HepG2 (cell line): Measurements from ENCODE around the gene KAZN. TPM values are rescaled to one million over a fixed set of nuclear protein-coding genes. Genes with fewer than 3 reads are reported as not detected.
A peak's percentile ranks its signal among the peaks of the same experiment; 100 is the strongest.

ENCODE experiments used
- ATAC-seq: fragments of 200-7000 bp; cut with Tn5 transposase; 3 replicates; pipeline ENCODE4 v1.9.1; 2020; ENCODE audit warnings: mild to moderate bottlenecking, moderate library complexity
- BruUV-seq: library from RNA; stranded (reverse); fragments of 400-500 nt; replicated peaks from 2 replicates; lab custom pipeline; 2021; lab: Mats Ljungman, UMichigan
- CTCF ChIA-PET: fragments of 300-600 bp; formaldehyde crosslinking; extraction: SDS; loops from one replicate; lab custom pipeline; 2021; ENCODE audit warnings: low total read pairs, inconsistent platforms, low intra/inter-chr PET ratio; lab: Yijun Ruan, JAX
- POLR2A ChIA-PET: fragments of 350-600 bp; sonication (Branson Sonifier 250); formaldehyde crosslinking; loops from one replicate; lab custom pipeline; 2020; ENCODE audit warnings: antibody characterized with exemption, inconsistent platforms; lab: Yijun Ruan, JAX
- DNase-seq: peaks from one replicate; pipeline ENCODE4 v3.0.0-alpha.2; 2015; ENCODE audit warnings: low spot score
- FAIRE-seq: peaks from 3 replicates; lab custom pipeline; 2011; peaks lifted over from hg19 to GRCh38; lab: Jason Lieb, UNC
- H2AFZ ChIP-seq: one replicate; pipeline ENCODE4 v1.6.1; 2011; ENCODE audit warnings: low read length, inconsistent platforms
- H3K27ac ChIP-seq: fragments of 300-600 bp; 3 replicates; pipeline ENCODE4 v1.8.0; 2011; ENCODE audit warnings: mixed run types, mild to moderate bottlenecking, mixed read lengths, low read length, inconsistent platforms; ENCODE audit not compliant: insufficient read depth; ENCODE audit errors: extremely low read length
- H3K27me3 ChIP-seq, 2 experiments: fragments of 200-600 bp in 1 of 2; 2 replicates in 1 of 2; 3 replicates in 1 of 2; pipeline versions ENCODE4 v1.6.0 to v1.8.0; 2011; ENCODE audit warnings: low read length in 2 of 2, mild to moderate bottlenecking in 2 of 2, moderate library complexity in 2 of 2, inconsistent platforms in 1 of 2; ENCODE audit not compliant: insufficient read depth in 2 of 2, control insufficient read depth in 1 of 2
- H3K36me3 ChIP-seq, 2 experiments: fragments of 200-600 bp in 1 of 2; replicated peaks in 1 of 2; 2 replicates in 1 of 2; 3 replicates in 1 of 2; pipeline versions ENCODE4 v1.5.1 to v1.8.0; 2011; ENCODE audit warnings: low read length in 2 of 2, inconsistent platforms in 1 of 2; ENCODE audit not compliant: insufficient read depth in 2 of 2, control insufficient read depth in 1 of 2
- H3K4me1 ChIP-seq: 2 replicates; pipeline ENCODE4 v1.5.1; 2012; ENCODE audit warnings: low read length, inconsistent platforms; ENCODE audit not compliant: insufficient read depth
- H3K4me2 ChIP-seq: 2 replicates; pipeline ENCODE4 v1.6.0; 2011; ENCODE audit warnings: low read depth, low read length, inconsistent platforms
- H3K4me3 ChIP-seq, 3 experiments: fragments of 200-600 bp in 1 of 3; sonication (generic), shearing (Covaris generic) in 1 of 3; replicated peaks in 1 of 3; 2 replicates each; pipeline ENCODE4 v1.5.1; 2011 to 2016; ENCODE audit warnings: low read length in 3 of 3, inconsistent platforms in 2 of 3, low read depth in 2 of 3, mild to moderate bottlenecking in 2 of 3, control low read depth in 1 of 3, mixed read lengths in 1 of 3; ENCODE audit not compliant: insufficient read depth in 1 of 3
- H3K79me2 ChIP-seq: one replicate; pipeline ENCODE4 v1.6.1; 2011; ENCODE audit warnings: low read length, inconsistent platforms; ENCODE audit not compliant: insufficient read depth
- H3K9ac ChIP-seq: 2 replicates; pipeline ENCODE4 v1.6.0; 2011; ENCODE audit warnings: mild to moderate bottlenecking, low read depth, low read length, inconsistent platforms; ENCODE audit not compliant: insufficient read depth
- H3K9me3 ChIP-seq: 2 replicates; pipeline ENCODE4 v1.5.1; 2012; ENCODE audit warnings: mild to moderate bottlenecking, low read length
- H4K20me1 ChIP-seq: 2 replicates; pipeline ENCODE4 v1.6.0; 2011; ENCODE audit warnings: inconsistent platforms, mild to moderate bottlenecking, low read length, moderate library complexity; ENCODE audit not compliant: insufficient read depth
- ARNT2 ChIP-seq: sonication (generic); formaldehyde crosslinking; IDR thresholded peaks from 2 replicates; pipeline ENCODE4 v1.8.0; 2022; ENCODE audit warnings: mild to moderate bottlenecking, low read depth, missing genetic modification reagents, moderate library complexity
- ARNTL ChIP-seq: sonication (generic); formaldehyde crosslinking; IDR thresholded peaks from 2 replicates; pipeline ENCODE4 v1.4.0; 2020; ENCODE audit warnings: mild to moderate bottlenecking, missing genetic modification reagents
- EHMT2 ChIP-seq: fragments of 200-600 bp; sonication (generic); IDR thresholded peaks from 2 replicates; pipeline ENCODE4 v1.7.0; 2017; ENCODE audit warnings: antibody characterized with exemption, low read depth, low read length, borderline replicate concordance
- KDM5A ChIP-seq: fragments of 200-600 bp; sonication (generic); IDR thresholded peaks from 2 replicates; pipeline ENCODE4 v1.7.0; 2018; ENCODE audit warnings: antibody characterized with exemption, mild to moderate bottlenecking, low read length, borderline replicate concordance
- KMT2A ChIP-seq: sonication (generic); formaldehyde crosslinking; IDR thresholded peaks from 2 replicates; pipeline ENCODE4 v1.4.0; 2020; ENCODE audit warnings: missing genetic modification reagents
- RAD21 ChIP-seq: fragments of 450-650 bp; formaldehyde crosslinking; IDR thresholded peaks from 2 replicates; pipeline ENCODE4 v1.5.0; 2020; ENCODE audit warnings: mild to moderate bottlenecking
- RBFOX2 ChIP-seq: fragments of 200-400 bp; formaldehyde crosslinking; IDR thresholded peaks from 2 replicates; pipeline ENCODE4 v1.6.1; 2017; ENCODE audit warnings: low read depth, mild to moderate bottlenecking, low read length
- RXRA ChIP-seq: sonication (generic); formaldehyde crosslinking; IDR thresholded peaks from 2 replicates; pipeline ENCODE4 v1.5.1; 2020; ENCODE audit warnings: missing genetic modification reagents
- TP53 ChIP-seq: sonication (generic); formaldehyde crosslinking; conservative IDR thresholded peaks from 2 replicates; pipeline ENCODE4 v1.4.0; 2020; ENCODE audit warnings: missing genetic modification reagents
- YEATS4 ChIP-seq: sonication (generic); formaldehyde crosslinking; IDR thresholded peaks from 2 replicates; pipeline ENCODE4 v1.4.0; 2020; ENCODE audit warnings: missing genetic modification reagents, borderline replicate concordance
- ZFY ChIP-seq: sonication (generic); formaldehyde crosslinking; IDR thresholded peaks from 2 replicates; pipeline ENCODE4 v1.4.0; 2020; ENCODE audit warnings: missing genetic modification reagents
- ZNF180 ChIP-seq: sonication (generic); formaldehyde crosslinking; IDR thresholded peaks from 2 replicates; pipeline ENCODE4 v1.4.0; 2020; ENCODE audit warnings: low read depth, missing genetic modification reagents, borderline replicate concordance
- ZNF746 ChIP-seq: sonication (generic); formaldehyde crosslinking; IDR thresholded peaks from 2 replicates; pipeline ENCODE4 v1.8.0; 2022; ENCODE audit warnings: mild to moderate bottlenecking, missing genetic modification reagents
- WGBS: methylation state at CpG from one replicate; pipeline ENCODE4 v1.1.6; 2017; ENCODE audit warnings: low lambda C conversion rate; 5-methylcytosine and 5-hydroxymethylcytosine counted together
- in situ Hi-C: cut with HindIII; loops from 2 replicates; pipeline ENCODE4 v1.10.0; 2017; ENCODE audit warnings: low pct_unique_long_range_greater_than_20kb; ENCODE audit not compliant: extremely low pct_ligation_motif_present
- intact Hi-C: fragments of 100-400 bp; cut with micrococcal nuclease; formaldehyde crosslinking; loops from one replicate; pipeline ENCODE4 v1.10.0; 2022; ENCODE audit not compliant: unreplicated experiment
- polyA plus RNA-seq, 8 experiments: library from polyadenylated mRNA; depleted of rRNA in 3 of 8; stranded (reverse) in 7 of 8; unstranded in 1 of 8; fragments of >200 nt; fragmentation: Illumina TruSeq in 4 of 8; extraction: Trizol in 4 of 8; gene quantifications; 2 replicates each; pipeline versions ENCODE4 v1.2.1 to v1.2.3, GENCODE V29; 2011 to 2016; ENCODE audit warnings: low read depth in 4 of 8, missing spikeins in 1 of 8, mixed read lengths in 1 of 8; ENCODE audit not compliant: insufficient read depth in 1 of 8
- total RNA-seq, 5 experiments: library from RNA; depleted of rRNA; stranded (reverse); fragments of >200 nt; fragmentation: Illumina TruSeq; extraction: Trizol; gene quantifications; 2 replicates each; pipeline ENCODE4 v1.2.3, GENCODE V29; 2016; ENCODE audit warnings: low read depth in 1 of 5
- TF ChIP-seq, protein P1 (sequence below): conservative IDR thresholded peaks from 2 replicates; pipeline ENCODE4 v1.6.1; 2018; ENCODE audit warnings: missing genetic modification reagents
- TF ChIP-seq, protein P2 (sequence below): sonication (generic); formaldehyde crosslinking; IDR thresholded peaks from 2 replicates; pipeline ENCODE4 v1.9.0; 2021; ENCODE audit warnings: missing genetic modification reagents, mild to moderate bottlenecking, borderline replicate concordance
- TF ChIP-seq, protein P3 (sequence below): sonication (generic); formaldehyde crosslinking; IDR thresholded peaks from 2 replicates; pipeline ENCODE4 v1.4.0; 2020; ENCODE audit warnings: missing genetic modification reagents
- TF ChIP-seq, protein P4 (sequence below): sonication (generic); formaldehyde crosslinking; IDR thresholded peaks from 2 replicates; pipeline ENCODE4 v1.8.0; 2022; ENCODE audit warnings: missing genetic modification reagents, mild to moderate bottlenecking, borderline replicate concordance

The KAZN gene
- total and polyA plus RNA-seq, 2 of the 13 experiments (the other 11 are each of a cell fraction or from before 2014, with no cell fraction given): 10.4 to 13.5 TPM

DNA sequence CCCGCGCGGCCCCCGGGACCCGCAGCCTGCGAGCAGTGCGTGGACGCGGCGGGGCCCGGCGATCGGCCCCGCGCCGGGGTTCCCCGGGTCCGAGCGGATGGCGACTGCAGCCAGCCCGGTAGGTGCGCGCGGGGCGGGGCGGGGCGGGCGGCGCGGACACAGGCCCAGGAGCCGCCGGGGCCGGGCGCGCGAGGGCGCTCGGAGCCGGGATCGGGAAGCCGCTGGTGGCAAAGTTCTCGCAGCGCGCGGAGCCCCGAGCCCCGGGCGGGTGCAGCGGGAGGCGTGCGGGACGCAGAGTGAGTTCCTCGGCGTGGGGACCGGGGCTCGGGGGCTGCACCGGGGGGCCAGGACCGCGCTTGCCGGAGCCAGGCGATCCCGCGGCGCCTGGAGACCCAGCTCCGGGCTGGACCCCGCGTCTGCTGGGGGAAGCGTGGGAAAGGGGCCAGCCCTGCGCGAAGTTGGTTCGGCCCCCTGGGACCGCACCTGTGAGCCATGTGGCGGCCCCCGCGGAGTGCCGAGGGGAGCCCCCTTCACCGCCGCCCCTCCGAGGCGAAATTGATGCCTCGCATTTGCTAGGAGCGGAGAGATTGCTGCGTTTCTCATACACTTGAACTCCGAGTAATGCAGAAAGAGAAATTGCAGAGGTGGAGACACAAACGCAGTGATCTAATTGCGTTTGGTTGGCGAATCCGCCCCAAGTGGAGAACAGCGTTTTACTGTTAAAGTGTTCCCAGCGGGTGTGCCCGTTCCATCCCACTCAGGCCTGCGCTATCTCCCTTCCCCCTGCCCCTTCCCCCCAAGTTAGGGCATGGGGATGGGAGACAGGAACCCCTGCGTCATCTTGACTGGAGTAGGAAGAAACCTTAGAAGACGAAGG is 326.2 kb downstream of the KAZN start:
- POLR2A ChIA-PET: no interaction called here
- DNase-seq: no peak
- Histone ChIP-seq H4K20me1 (0 out of 2 replicates have a peak, but pooled peaks cover 5% of the 10 kb centered on the region), H3K4me2 (peak overlapping the region; percentile 94), H3K4me1 (peaks cover 74% of the 10 kb centered on the region), H3K79me2 (peaks cover 48% of the 10 kb centered on the region), H3K36me3 (peaks cover 0 to 7% of the 10 kb centered on the region in 2 experiments; a peak in 3 of 5 replicates), H3K9me3 (no peaks in the 10 kb centered on the region), H3K27ac (peak overlapping the region; percentile 46), H3K4me3 (peak overlapping the region; percentile 65 to 90 (median 87)), H3K9ac (peak overlapping the region; percentile 79), H2AFZ (no peak overlapping the region), H3K27me3 (no peaks in the 10 kb centered on the region; a peak in 1 of 5 replicates)
- in situ Hi-C loops: loop anchor here (25.0 kb wide), 1 partner anchor 113 kb away; no protein-coding TSS in a partner anchor
- CTCF ChIA-PET: interaction anchor here (1.0 kb wide), 1 partner anchor 102 kb away, joined by 4 read pairs; no protein-coding TSS in a partner anchor
- intact Hi-C loops: loop anchor here (2.0 kb wide), 1 partner anchor 102 kb away; no protein-coding TSS in a partner anchor
- 2% methylated on average over 18 of the region's 94 CpGs for WGBS
- ATAC-seq: peak; percentile 45
- no peak for FAIRE-seq
- BruUV-seq: no TSS peak
- TF ChIP-seq ZFY: peak; percentile 21; the same call in 1 of the 2 replicates
- TF ChIP-seq, protein P1, sequence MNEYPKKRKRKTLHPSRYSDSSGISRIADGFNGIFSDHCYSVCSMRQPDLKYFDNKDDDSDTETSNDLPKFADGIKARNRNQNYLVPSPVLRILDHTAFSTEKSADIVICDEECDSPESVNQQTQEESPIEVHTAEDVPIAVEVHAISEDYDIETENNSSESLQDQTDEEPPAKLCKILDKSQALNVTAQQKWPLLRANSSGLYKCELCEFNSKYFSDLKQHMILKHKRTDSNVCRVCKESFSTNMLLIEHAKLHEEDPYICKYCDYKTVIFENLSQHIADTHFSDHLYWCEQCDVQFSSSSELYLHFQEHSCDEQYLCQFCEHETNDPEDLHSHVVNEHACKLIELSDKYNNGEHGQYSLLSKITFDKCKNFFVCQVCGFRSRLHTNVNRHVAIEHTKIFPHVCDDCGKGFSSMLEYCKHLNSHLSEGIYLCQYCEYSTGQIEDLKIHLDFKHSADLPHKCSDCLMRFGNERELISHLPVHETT (CRISPR knock-in tag): no peak
- peak; percentile 58; the same call in 1 of the 2 replicates for TF ChIP-seq RBFOX2
- no peak for TF ChIP-seq TP53 (CRISPR knock-in tag)
- no peak for TF ChIP-seq RXRA (CRISPR knock-in tag)
- TF ChIP-seq KDM5A: no peak
- no peak for TF ChIP-seq ARNT2 (CRISPR knock-in tag)
- TF ChIP-seq YEATS4 (CRISPR knock-in tag): peak; percentile 51; the same call in 1 of the 2 replicates
- TF ChIP-seq ZNF180 (CRISPR knock-in tag): no peak
- TF ChIP-seq, protein P2, sequence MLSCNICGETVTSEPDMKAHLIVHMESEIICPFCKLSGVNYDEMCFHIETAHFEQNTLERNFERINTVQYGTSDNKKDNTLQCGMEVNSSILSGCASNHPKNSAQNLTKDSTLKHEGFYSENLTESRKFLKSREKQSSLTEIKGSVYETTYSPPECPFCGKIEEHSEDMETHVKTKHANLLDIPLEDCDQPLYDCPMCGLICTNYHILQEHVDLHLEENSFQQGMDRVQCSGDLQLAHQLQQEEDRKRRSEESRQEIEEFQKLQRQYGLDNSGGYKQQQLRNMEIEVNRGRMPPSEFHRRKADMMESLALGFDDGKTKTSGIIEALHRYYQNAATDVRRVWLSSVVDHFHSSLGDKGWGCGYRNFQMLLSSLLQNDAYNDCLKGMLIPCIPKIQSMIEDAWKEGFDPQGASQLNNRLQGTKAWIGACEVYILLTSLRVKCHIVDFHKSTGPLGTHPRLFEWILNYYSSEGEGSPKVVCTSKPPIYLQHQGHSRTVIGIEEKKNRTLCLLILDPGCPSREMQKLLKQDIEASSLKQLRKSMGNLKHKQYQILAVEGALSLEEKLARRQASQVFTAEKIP (CRISPR knock-in tag): no peak
- TF ChIP-seq EHMT2: no peak
- peak; percentile 50; the same call in 1 of the 2 replicates for TF ChIP-seq ARNTL (CRISPR knock-in tag)
- peak; percentile 32; the same call in 1 of the 2 replicates for TF ChIP-seq KMT2A (CRISPR knock-in tag)
- TF ChIP-seq, protein P3, sequence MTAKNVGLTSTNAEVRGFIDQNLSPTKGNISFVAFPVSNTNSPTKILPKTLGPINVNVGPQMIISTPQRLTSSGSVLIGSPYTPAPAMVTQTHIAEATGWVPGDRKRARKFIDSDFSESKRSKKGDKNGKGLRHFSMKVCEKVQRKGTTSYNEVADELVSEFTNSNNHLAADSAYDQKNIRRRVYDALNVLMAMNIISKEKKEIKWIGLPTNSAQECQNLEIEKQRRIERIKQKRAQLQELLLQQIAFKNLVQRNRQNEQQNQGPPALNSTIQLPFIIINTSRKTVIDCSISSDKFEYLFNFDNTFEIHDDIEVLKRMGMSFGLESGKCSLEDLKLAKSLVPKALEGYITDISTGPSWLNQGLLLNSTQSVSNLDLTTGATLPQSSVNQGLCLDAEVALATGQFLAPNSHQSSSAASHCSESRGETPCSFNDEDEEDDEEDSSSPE (CRISPR knock-in tag): 0 out of 2 replicates have a peak, but pooled peaks have one; percentile 29
- TF ChIP-seq, protein P4, sequence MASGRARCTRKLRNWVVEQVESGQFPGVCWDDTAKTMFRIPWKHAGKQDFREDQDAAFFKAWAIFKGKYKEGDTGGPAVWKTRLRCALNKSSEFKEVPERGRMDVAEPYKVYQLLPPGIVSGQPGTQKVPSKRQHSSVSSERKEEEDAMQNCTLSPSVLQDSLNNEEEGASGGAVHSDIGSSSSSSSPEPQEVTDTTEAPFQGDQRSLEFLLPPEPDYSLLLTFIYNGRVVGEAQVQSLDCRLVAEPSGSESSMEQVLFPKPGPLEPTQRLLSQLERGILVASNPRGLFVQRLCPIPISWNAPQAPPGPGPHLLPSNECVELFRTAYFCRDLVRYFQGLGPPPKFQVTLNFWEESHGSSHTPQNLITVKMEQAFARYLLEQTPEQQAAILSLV (CRISPR knock-in tag): no peak
- TF ChIP-seq RAD21 (CRISPR knock-in tag): peak; percentile 64
- TF ChIP-seq ZNF746 (CRISPR knock-in tag): 0 out of 2 replicates have a peak, but pooled peaks have one; percentile 13
